ENCODE results near the gene HES6.
A peak's percentile ranks its signal among the peaks of the same experiment; 100 is the strongest.

Gene HES6

GRCh38 chr2:238244151-238244550 is 4.3 kb upstream of the HES6 start:
- TF ChIP-seq CTCF (conservative IDR thresholded peaks at IDR 0.05; ENCODE audit: control insufficient read depth, insufficient read depth, low read depth, low read length) = no peak
- DNase-seq (ENCODE audit: low read depth) = no peak
- H3K4me3 ChIP-seq (ENCODE audit: control insufficient read depth, low read depth, low read length) = no peak overlapping the region

- no peak for TF ChIP-seq CTCF (conservative IDR thresholded peaks at IDR 0.05; ENCODE audit: control insufficient read depth, insufficient read depth, low read depth, low read length)
- no peak for DNase-seq (ENCODE audit: low read depth)
- no peak overlapping the region for H3K4me3 ChIP-seq (ENCODE audit: control insufficient read depth, low read depth, low read length)
Measured at GRCh38 chr2:238243496-238244076, 3.7 kb upstream of the HES6 start.

- TF ChIP-seq CTCF (conservative IDR thresholded peaks at IDR 0.05; ENCODE audit: control insufficient read depth, insufficient read depth, low read depth, low read length) = no peak
- peak; percentile 11 for DNase-seq (ENCODE audit: low read depth)
- H3K4me3 ChIP-seq (ENCODE audit: control insufficient read depth, low read depth, low read length) = no peak overlapping the region
Measured at GRCh38 chr2:238242731-238243495, 3.1 kb upstream of the HES6 start.

GRCh38 chr2:238241970-238242369 is 2.1 kb upstream of the HES6 start:
- no peak for TF ChIP-seq CTCF (conservative IDR thresholded peaks at IDR 0.05; ENCODE audit: control insufficient read depth, insufficient read depth, low read depth, low read length)

GRCh38 chr2:238240757-238241711 is 1.2 kb upstream of the HES6 start:
- TF ChIP-seq CTCF (conservative IDR thresholded peaks at IDR 0.05; ENCODE audit: control insufficient read depth, insufficient read depth, low read depth, low read length) = no peak
- H3K4me3 ChIP-seq (ENCODE audit: control insufficient read depth, low read depth, low read length) = no peak overlapping the region
- DNase-seq (ENCODE audit: low read depth) = peak; percentile 12

More at GRCh38 chr2:238241970-238242369, 2.1 kb upstream of the HES6 start:
- no peak overlapping the region for H3K4me3 ChIP-seq (ENCODE audit: control insufficient read depth, low read depth, low read length)
- peak; percentile 17 for DNase-seq (ENCODE audit: low read depth)

GRCh38 chr2:238239543-238239862 is 335 bp downstream of the HES6 start:
- no peak for DNase-seq (ENCODE audit: low read depth)
- peak overlapping the region; percentile 10 for H3K4me3 ChIP-seq (ENCODE audit: control insufficient read depth, low read depth, low read length)
- TF ChIP-seq CTCF (conservative IDR thresholded peaks at IDR 0.05; ENCODE audit: control insufficient read depth, insufficient read depth, low read depth, low read length) = no peak

All from fibroblast of mammary gland (primary cell).